Smooth muscle cell (in vitro differentiated cells): Measurements from ENCODE around the gene ZHX3. TPM values are rescaled to one million over a fixed set of nuclear protein-coding genes. Genes with fewer than 3 reads are reported as not detected.
A peak's percentile ranks its signal among the peaks of the same experiment; 100 is the strongest.

ENCODE experiments used
- DNase-seq: peaks from one replicate; lab custom pipeline; 2025; ENCODE audit not compliant: unreplicated experiment; lab: John Stamatoyannopoulos, UW
- H2AFZ ChIP-seq: fragments of 200-600 bp; sonication (generic); 2 replicates; pipeline ENCODE4 v1.6.0; 2016; ENCODE audit warnings: antibody characterized with exemption, low read depth, mild to moderate bottlenecking
- H3F3A ChIP-seq: fragments of 200-600 bp; sonication (generic); 2 replicates; pipeline ENCODE4 v1.6.0; 2017; ENCODE audit warnings: antibody characterized with exemption, low read depth
- H3K27ac ChIP-seq: fragments of 200-600 bp; sonication (generic); 2 replicates; pipeline ENCODE4 v1.5.1; 2016; ENCODE audit warnings: low read depth, mild to moderate bottlenecking
- H3K27me3 ChIP-seq: fragments of 200-600 bp; sonication (generic); 2 replicates; pipeline ENCODE4 v1.6.1; 2016; ENCODE audit warnings: low read depth, mild to moderate bottlenecking
- H3K36me3 ChIP-seq: fragments of 200-600 bp; sonication (generic); 2 replicates; pipeline ENCODE4 v1.5.1; 2016; ENCODE audit warnings: low read depth
- H3K4me1 ChIP-seq: fragments of 200-600 bp; sonication (generic); 2 replicates; pipeline ENCODE4 v1.5.1; 2016; ENCODE audit warnings: low read depth
- H3K4me2 ChIP-seq: fragments of 200-600 bp; sonication (generic); 2 replicates; pipeline ENCODE4 v1.6.0; 2016; ENCODE audit warnings: mild to moderate bottlenecking
- H3K4me3 ChIP-seq: fragments of 200-600 bp; sonication (generic); 2 replicates; pipeline ENCODE4 v1.5.1; 2016; ENCODE audit warnings: mild to moderate bottlenecking
- H3K79me2 ChIP-seq: fragments of 200-600 bp; sonication (generic); 2 replicates; pipeline ENCODE4 v1.6.0; 2016; ENCODE audit warnings: low read depth, mild to moderate bottlenecking
- H3K9ac ChIP-seq: fragments of 200-600 bp; sonication (generic); 2 replicates; pipeline ENCODE4 v1.6.0; 2016; ENCODE audit warnings: low read depth
- H3K9me3 ChIP-seq: fragments of 200-600 bp; sonication (generic); replicated peaks from 2 replicates; pipeline ENCODE4 v1.5.1; 2016; ENCODE audit warnings: low read depth
- H4K20me1 ChIP-seq: fragments of 200-600 bp; sonication (generic); 2 replicates; pipeline ENCODE4 v1.6.0; 2016; ENCODE audit warnings: low read depth
- CTCF ChIP-seq: fragments of 200-600 bp; sonication (generic); IDR thresholded peaks from 2 replicates; pipeline ENCODE4 v1.5.1; 2017; ENCODE audit warnings: borderline replicate concordance, mild to moderate bottlenecking, antibody characterized with exemption; ENCODE audit not compliant: insufficient read depth, poor library complexity, severe bottlenecking
- WGBS: methylation state at CpG from one replicate; pipeline ENCODE4 v1.1.7; 2016; ENCODE audit warnings: low lambda C conversion rate; 5-methylcytosine and 5-hydroxymethylcytosine counted together
- polyA plus RNA-seq: library from polyadenylated mRNA; unstranded; fragments of >200 nt; fragmentation: Nextera tagmentation; extraction: Ambion mirVana; gene quantifications from 2 replicates; pipeline ENCODE4 v1.2.1, GENCODE V29; 2016
- total RNA-seq: library from RNA; depleted of rRNA; stranded (reverse); fragments of >200 nt; gene quantifications from 2 replicates; pipeline ENCODE4 v1.2.3, GENCODE V29; 2014

Gene ZHX3
- total and polyA plus RNA-seq, 2 experiments from 2014 or later, result 10.1 to 17.1 TPM

- H3K27me3 ChIP-seq, result no peaks in the 10 kb centered on the region
- H3K79me2 ChIP-seq, result no peaks in the 10 kb centered on the region
- H4K20me1 ChIP-seq, result no peaks in the 10 kb centered on the region
- peak overlapping the region; percentile 41 for H2AFZ ChIP-seq
- no peaks in the 10 kb centered on the region for H3K36me3 ChIP-seq
- no peaks in the 10 kb centered on the region for H3K9me3 ChIP-seq
- H3F3A ChIP-seq, result no peaks in the 10 kb centered on the region
- H3K9ac ChIP-seq, result peak overlapping the region; percentile 54
- 23% methylated on average over 9 of the region's 9 CpGs for WGBS
- no peak overlapping the region for H3K4me3 ChIP-seq
- TF ChIP-seq CTCF, result peak; percentile 20
- H3K27ac ChIP-seq, result peak overlapping the region; percentile 91
- peaks cover 27% of the 10 kb centered on the region for H3K4me1 ChIP-seq
- peak overlapping the region; percentile 72 for H3K4me2 ChIP-seq
- peak; percentile 10 for DNase-seq
These were observed 67.9 kb downstream of the ZHX3 start for GRCh38 chr20:41249411-41250281.

- H3K27me3 ChIP-seq, result no peaks in the 10 kb centered on the region
- H3K4me1 ChIP-seq, result peaks cover 29% of the 10 kb centered on the region
- H3K4me2 ChIP-seq, result peak overlapping the region; percentile 72
- DNase-seq, result no peak
- no peak overlapping the region for H3K4me3 ChIP-seq
- H3K27ac ChIP-seq, result peak overlapping the region; percentile 91
- no peak overlapping the region for H2AFZ ChIP-seq
- peak overlapping the region; percentile 54 for H3K9ac ChIP-seq
- no peaks in the 10 kb centered on the region for H4K20me1 ChIP-seq
- H3K9me3 ChIP-seq, result no peaks in the 10 kb centered on the region
- TF ChIP-seq CTCF, result no peak
- H3F3A ChIP-seq, result no peaks in the 10 kb centered on the region
- 78% methylated on average over 4 of the region's 4 CpGs for WGBS
- H3K36me3 ChIP-seq, result no peaks in the 10 kb centered on the region
- H3K79me2 ChIP-seq, result no peaks in the 10 kb centered on the region
These were observed 69.0 kb downstream of the ZHX3 start for GRCh38 chr20:41248368-41249024.

GRCh38 chr20:41247523-41248367 lies 69.8 kb downstream of the ZHX3 start:
- no peak overlapping the region for H3K4me2 ChIP-seq
- no peak overlapping the region for H3K4me3 ChIP-seq
- H3K4me1 ChIP-seq, result peaks cover 29% of the 10 kb centered on the region
- H3K9me3 ChIP-seq, result no peaks in the 10 kb centered on the region
- no peaks in the 10 kb centered on the region for H3K27me3 ChIP-seq
- no peaks in the 10 kb centered on the region for H3K36me3 ChIP-seq
- TF ChIP-seq CTCF, result no peak
- no peak overlapping the region for H2AFZ ChIP-seq
- no peaks in the 10 kb centered on the region for H3F3A ChIP-seq
- no peak for DNase-seq
- no peaks in the 10 kb centered on the region for H3K79me2 ChIP-seq
- no peaks in the 10 kb centered on the region for H4K20me1 ChIP-seq
- no peak overlapping the region for H3K9ac ChIP-seq
- peak overlapping the region; percentile 91 for H3K27ac ChIP-seq
- WGBS, result 94% methylated on average over 7 of the region's 7 CpGs
